HEK293 (cell line): Measurements from ENCODE around the gene NHSL2.

Experiments
- CTCF ChIA-PET: fragments of 350-600 bp; formaldehyde crosslinking; extraction: SDS; loops from one replicate; lab custom pipeline; 2021; ENCODE audit warnings: antibody characterized with exemption; lab: Yijun Ruan, JAX
- POLR2A ChIA-PET: fragments of 300-600 bp; formaldehyde crosslinking; extraction: SDS; loops from one replicate; lab custom pipeline; 2020; ENCODE audit warnings: antibody characterized with exemption, inconsistent platforms; lab: Yijun Ruan, JAX
- H3K27ac ChIP-seq: fragments of 200-500 bp; sonication (Bioruptor generic); 2 replicates; pipeline ENCODE4 v1.5.1; 2014; ENCODE audit warnings: low read depth, low read length, control low read depth, inconsistent platforms; ENCODE audit errors: extremely low read depth
- H3K36me3 ChIP-seq, 2 experiments: fragments of 200-500 bp in 1 of 2; sonication (Bioruptor generic) in 1 of 2; 1 replicate in 1 of 2; 2 replicates in 1 of 2; pipeline ENCODE4 v1.5.1; 2014 to 2017; ENCODE audit warnings: inconsistent platforms in 2 of 2, low read length in 2 of 2; ENCODE audit not compliant: control insufficient read depth in 2 of 2, insufficient read depth in 1 of 2
- H3K4me1 ChIP-seq: fragments of 200-500 bp; sonication (Bioruptor generic); 2 replicates; pipeline ENCODE4 v1.5.1; 2014; ENCODE audit warnings: mild to moderate bottlenecking, low read length, inconsistent platforms; ENCODE audit not compliant: control insufficient read depth, insufficient read depth
- H3K4me3 ChIP-seq: 2 replicates; pipeline ENCODE4 v1.5.1; 2011; ENCODE audit warnings: low read depth, mild to moderate bottlenecking, control low read depth, low read length, moderate library complexity
- H3K9me3 ChIP-seq: fragments of 200-500 bp; sonication (Bioruptor generic); 2 replicates; pipeline ENCODE4 v1.5.1; 2014; ENCODE audit warnings: low read depth, low read length, inconsistent platforms; ENCODE audit not compliant: control insufficient read depth, insufficient read depth
- GLI4 ChIP-seq: fragments of 450-650 bp; formaldehyde crosslinking; IDR thresholded peaks from 2 replicates; pipeline ENCODE4 v1.5.1; 2016; ENCODE audit warnings: missing biosample characterization, missing genetic modification characterization
- HOXC10 ChIP-seq: sonication (generic); formaldehyde crosslinking; IDR thresholded peaks from 2 replicates; pipeline ENCODE4 v1.8.1; 2023; ENCODE audit warnings: mild to moderate bottlenecking, missing genetic modification reagents
- MZF1 ChIP-seq: fragments of 450-650 bp; formaldehyde crosslinking; IDR thresholded peaks from 2 replicates; pipeline ENCODE4 v1.5.1; 2017; ENCODE audit warnings: missing biosample characterization, missing genetic modification characterization, borderline replicate concordance
- RBAK ChIP-seq: fragments of 450-650 bp; formaldehyde crosslinking; IDR thresholded peaks from 2 replicates; pipeline ENCODE4 v1.5.1; 2016; ENCODE audit warnings: missing biosample characterization, missing genetic modification characterization
- SP2 ChIP-seq: fragments of 450-650 bp; formaldehyde crosslinking; IDR thresholded peaks from 2 replicates; pipeline ENCODE4 v1.5.1; 2016; ENCODE audit warnings: missing biosample characterization, missing genetic modification characterization
- ZFP41 ChIP-seq: fragments of 450-650 bp; formaldehyde crosslinking; IDR thresholded peaks from 2 replicates; pipeline ENCODE4 v1.5.1; 2016; ENCODE audit warnings: missing biosample characterization, missing genetic modification characterization, borderline replicate concordance
- ZNF529 ChIP-seq: fragments of 450-650 bp; formaldehyde crosslinking; IDR thresholded peaks from 2 replicates; pipeline ENCODE4 v1.5.1; 2017; ENCODE audit warnings: missing genetic modification characterization, missing biosample characterization; ENCODE audit not compliant: insufficient replicate concordance
- ZNF658 ChIP-seq: fragments of 450-650 bp; formaldehyde crosslinking; IDR thresholded peaks from 2 replicates; pipeline ENCODE4; 2016; ENCODE audit warnings: missing biosample characterization, missing genetic modification characterization
- ZNF660 ChIP-seq: fragments of 450-650 bp; IDR thresholded peaks from 2 replicates; pipeline ENCODE4 v1.5.1; 2018; ENCODE audit warnings: missing biosample characterization, mild to moderate bottlenecking, missing genetic modification characterization
- ZNF843 ChIP-seq: fragments of 450-650 bp; formaldehyde crosslinking; IDR thresholded peaks from 2 replicates; pipeline ENCODE4 v1.5.1; 2016; ENCODE audit warnings: missing biosample characterization, missing genetic modification characterization
- TF ChIP-seq, protein P1 (sequence below): fragments of 450-650 bp; formaldehyde crosslinking; IDR thresholded peaks from 2 replicates; pipeline ENCODE4 v1.5.1; 2016; ENCODE audit warnings: missing biosample characterization, missing genetic modification characterization, borderline replicate concordance
- TF ChIP-seq, protein P2 (sequence below): fragments of 450-650 bp; formaldehyde crosslinking; IDR thresholded peaks from 2 replicates; pipeline ENCODE4 v1.5.1; 2017; ENCODE audit warnings: missing biosample characterization, missing genetic modification characterization
- TF ChIP-seq, protein P3 (sequence below): fragments of 450-650 bp; formaldehyde crosslinking; IDR thresholded peaks from 2 replicates; pipeline ENCODE4 v1.5.1; 2016; ENCODE audit warnings: missing biosample characterization, missing genetic modification characterization

NHSL2 gene

DNA sequence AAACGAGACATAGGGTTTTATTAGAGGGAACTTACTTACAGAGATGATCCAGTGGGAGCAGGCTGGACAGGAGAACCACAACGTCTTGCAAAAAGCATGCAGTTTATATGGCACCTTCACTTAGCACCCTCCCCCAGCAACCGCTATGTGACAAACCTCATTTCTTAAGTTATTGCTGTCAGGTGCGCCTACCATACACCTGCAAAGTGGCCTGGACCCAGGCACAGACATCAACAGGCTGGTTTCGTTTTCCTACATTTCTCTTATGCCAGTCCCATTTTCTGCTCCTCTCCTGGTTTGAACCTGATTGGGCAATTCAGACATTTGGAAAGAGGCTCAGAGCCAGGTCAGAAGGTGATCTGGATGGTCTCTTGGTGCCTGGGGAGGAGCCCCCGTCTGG is 202.8 kb downstream of the NHSL2 start (continued):
- TF ChIP-seq ZNF658 (tag by site-specific recombination) (no peak), MZF1 (tag by site-specific recombination) (no peak), GLI4 (tag by site-specific recombination) (no peak), HOXC10 (CRISPR knock-in tag) (no peak), SP2 (tag by site-specific recombination) (no peak), ZNF843 (no peak), ZNF660 (tag by site-specific recombination) (no peak)
- TF ChIP-seq, protein P1, sequence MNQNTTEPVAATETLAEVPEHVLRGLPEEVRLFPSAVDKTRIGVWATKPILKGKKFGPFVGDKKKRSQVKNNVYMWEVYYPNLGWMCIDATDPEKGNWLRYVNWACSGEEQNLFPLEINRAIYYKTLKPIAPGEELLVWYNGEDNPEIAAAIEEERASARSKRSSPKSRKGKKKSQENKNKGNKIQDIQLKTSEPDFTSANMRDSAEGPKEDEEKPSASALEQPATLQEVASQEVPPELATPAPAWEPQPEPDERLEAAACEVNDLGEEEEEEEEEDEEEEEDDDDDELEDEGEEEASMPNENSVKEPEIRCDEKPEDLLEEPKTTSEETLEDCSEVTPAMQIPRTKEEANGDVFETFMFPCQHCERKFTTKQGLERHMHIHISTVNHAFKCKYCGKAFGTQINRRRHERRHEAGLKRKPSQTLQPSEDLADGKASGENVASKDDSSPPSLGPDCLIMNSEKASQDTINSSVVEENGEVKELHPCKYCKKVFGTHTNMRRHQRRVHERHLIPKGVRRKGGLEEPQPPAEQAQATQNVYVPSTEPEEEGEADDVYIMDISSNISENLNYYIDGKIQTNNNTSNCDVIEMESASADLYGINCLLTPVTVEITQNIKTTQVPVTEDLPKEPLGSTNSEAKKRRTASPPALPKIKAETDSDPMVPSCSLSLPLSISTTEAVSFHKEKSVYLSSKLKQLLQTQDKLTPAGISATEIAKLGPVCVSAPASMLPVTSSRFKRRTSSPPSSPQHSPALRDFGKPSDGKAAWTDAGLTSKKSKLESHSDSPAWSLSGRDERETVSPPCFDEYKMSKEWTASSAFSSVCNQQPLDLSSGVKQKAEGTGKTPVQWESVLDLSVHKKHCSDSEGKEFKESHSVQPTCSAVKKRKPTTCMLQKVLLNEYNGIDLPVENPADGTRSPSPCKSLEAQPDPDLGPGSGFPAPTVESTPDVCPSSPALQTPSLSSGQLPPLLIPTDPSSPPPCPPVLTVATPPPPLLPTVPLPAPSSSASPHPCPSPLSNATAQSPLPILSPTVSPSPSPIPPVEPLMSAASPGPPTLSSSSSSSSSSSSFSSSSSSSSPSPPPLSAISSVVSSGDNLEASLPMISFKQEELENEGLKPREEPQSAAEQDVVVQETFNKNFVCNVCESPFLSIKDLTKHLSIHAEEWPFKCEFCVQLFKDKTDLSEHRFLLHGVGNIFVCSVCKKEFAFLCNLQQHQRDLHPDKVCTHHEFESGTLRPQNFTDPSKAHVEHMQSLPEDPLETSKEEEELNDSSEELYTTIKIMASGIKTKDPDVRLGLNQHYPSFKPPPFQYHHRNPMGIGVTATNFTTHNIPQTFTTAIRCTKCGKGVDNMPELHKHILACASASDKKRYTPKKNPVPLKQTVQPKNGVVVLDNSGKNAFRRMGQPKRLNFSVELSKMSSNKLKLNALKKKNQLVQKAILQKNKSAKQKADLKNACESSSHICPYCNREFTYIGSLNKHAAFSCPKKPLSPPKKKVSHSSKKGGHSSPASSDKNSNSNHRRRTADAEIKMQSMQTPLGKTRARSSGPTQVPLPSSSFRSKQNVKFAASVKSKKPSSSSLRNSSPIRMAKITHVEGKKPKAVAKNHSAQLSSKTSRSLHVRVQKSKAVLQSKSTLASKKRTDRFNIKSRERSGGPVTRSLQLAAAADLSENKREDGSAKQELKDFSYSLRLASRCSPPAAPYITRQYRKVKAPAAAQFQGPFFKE (tag by site-specific recombination), result no peak
- TF ChIP-seq, protein P2, sequence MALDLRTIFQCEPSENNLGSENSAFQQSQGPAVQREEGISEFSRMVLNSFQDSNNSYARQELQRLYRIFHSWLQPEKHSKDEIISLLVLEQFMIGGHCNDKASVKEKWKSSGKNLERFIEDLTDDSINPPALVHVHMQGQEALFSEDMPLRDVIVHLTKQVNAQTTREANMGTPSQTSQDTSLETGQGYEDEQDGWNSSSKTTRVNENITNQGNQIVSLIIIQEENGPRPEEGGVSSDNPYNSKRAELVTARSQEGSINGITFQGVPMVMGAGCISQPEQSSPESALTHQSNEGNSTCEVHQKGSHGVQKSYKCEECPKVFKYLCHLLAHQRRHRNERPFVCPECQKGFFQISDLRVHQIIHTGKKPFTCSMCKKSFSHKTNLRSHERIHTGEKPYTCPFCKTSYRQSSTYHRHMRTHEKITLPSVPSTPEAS, result no peak

DNA sequence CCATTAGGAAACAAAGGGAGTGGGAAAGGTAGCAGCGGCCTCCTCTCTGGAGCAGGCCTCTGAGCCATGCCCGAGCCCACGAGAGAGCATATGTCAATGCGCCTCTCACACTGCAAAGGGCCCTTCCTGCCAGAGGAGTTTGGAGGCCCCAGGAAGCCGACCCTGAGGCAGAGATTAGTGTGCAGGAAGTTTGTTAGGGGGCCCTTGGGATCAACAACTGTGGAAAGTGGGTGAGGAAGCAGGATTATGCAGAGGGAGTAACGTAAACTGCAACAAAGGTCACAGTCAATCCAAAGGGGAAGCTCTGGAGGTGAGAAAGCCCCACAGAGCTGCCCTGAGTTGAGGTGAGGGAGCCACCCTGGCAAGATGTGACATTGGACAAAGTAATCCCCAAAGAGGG is 203.7 kb downstream of the NHSL2 start:
- POLR2A ChIA-PET, result no interaction called here
- H3K4me1 ChIP-seq, result no peaks in the 10 kb centered on the region
- H3K36me3 ChIP-seq, result no peaks in the 10 kb centered on the region
- CTCF ChIA-PET, result interaction anchor here (1.0 kb wide), 1 partner anchor 93 kb away, joined by 4 read pairs; no protein-coding TSS in a partner anchor
- TF ChIP-seq RBAK (tag by site-specific recombination), result no peak
- TF ChIP-seq ZFP41 (tag by site-specific recombination), result no peak
- no peak overlapping the region for H3K27ac ChIP-seq
- H3K4me3 ChIP-seq, result no peak overlapping the region
- no peaks in the 10 kb centered on the region for H3K9me3 ChIP-seq

DNA sequence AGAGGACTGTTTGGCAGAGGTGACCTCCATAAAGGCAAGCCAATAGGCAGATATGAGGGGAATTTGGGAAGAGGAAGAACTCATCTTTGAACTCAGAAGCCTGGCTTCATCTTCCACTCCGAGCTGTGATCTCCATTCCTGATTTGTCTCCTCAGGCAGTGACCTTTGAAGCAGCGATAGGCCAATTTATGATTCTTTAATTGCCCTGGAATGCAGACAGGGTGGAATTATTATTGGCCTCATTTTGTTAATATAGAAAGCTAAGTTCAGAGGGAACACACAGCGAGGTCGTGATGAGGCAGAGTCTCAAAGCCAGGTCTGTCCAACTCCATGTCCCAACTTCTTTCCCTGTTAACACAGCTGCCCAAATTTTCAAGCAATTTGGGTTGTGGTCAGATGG is 204.2 kb downstream of the NHSL2 start:
- Histone ChIP-seq H3K4me1 (no peaks in the 10 kb centered on the region), H3K9me3 (no peaks in the 10 kb centered on the region), H3K36me3 (no peaks in the 10 kb centered on the region), H3K27ac (no peak overlapping the region), H3K4me3 (no peak overlapping the region)
- TF ChIP-seq, protein P3, sequence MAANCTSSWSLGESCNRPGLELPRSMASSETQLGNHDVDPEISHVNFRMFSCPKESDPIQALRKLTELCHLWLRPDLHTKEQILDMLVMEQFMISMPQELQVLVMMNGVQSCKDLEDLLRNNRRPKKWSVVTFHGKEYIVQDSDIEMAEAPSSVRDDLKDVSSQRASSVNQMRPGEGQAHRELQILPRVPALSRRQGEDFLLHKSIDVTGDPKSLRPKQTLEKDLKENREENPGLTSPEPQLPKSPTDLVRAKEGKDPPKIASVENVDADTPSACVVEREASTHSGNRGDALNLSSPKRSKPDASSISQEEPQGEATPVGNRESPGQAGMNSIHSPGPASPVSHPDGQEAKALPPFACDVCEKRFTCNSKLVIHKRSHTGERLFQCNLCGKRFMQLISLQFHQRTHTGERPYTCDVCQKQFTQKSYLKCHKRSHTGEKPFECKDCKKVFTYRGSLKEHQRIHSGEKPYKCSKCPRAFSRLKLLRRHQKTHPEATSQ (tag by site-specific recombination), result no peak
- no peak for TF ChIP-seq ZNF529 (tag by site-specific recombination)
- ChIA-PET CTCF (interaction anchor here (0.9 to 1.3 kb wide), 3 partner anchors 12 to 96 kb away, joined by 4 to 8 read pairs (median 4); no protein-coding TSS in a partner anchor), POLR2A (no interaction called here)
